Fibroblast of skin of left biceps (primary cell): ENCODE measurements around the gene NEURL2.

Source experiments
- DNase-seq, 2 experiments: peaks; one replicate each; pipeline ENCODE4 v3.0.0-alpha.2; 2013; ENCODE audit warnings: low read depth in 2 of 2

Gene NEURL2

DNA sequence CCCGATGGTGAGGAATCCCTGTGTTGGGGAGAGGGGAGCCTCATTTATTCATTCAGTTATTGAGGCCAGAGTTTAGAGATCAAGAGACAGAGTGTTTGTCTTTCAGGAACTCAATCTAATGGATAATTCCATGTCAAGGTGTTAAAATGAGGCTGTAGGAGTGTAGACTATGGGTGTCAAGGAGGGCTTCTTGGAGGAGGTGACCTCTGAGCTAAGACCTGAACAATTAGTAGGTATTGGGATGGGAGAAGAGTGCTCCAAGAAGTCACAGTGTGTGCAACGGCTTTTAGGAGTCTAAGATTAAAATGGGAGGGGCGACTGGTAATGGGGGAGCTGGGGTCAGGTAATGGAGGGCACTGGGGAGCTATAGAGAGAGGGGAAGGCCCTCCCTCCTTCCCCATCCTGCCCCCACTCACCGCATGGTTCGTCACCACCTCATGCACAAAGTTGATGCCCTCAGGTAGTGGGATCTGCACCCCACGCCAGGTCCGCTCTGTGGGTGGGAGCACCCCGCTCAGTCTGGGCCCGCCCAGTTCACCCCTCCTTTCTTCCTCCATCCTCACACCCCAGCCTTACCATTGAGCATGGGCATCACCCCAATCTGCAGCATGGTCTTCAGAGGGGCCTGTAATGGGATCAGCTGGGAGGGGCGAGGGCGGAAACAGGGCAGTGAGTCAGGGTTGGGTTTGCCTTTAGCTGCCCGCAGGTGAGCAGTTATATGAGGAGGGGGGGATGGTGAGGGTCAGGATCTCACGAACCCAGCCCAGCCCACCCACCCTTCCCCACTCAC is 8.2 kb upstream of the NEURL2 start:
- no peak for DNase-seq

DNA sequence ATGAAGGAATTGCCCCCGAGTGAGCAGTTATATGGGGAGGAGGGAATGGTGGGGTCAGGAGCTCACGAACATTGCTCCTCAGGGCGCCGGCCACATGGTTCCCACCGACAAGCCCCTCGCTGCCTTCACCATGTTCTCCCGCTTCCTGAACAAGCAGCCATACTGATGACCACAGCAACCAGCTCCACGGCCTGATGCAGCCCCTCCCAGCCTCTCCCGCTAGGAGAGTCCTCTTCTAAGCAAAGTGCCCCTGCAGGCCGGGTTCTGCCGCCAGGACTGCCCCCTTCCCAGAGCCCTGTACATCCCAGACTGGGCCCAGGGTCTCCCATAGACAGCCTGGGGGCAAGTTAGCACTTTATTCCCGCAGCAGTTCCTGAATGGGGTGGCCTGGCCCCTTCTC is 7.3 kb upstream of the NEURL2 start:
- DNase-seq = no peak

GRCh38 chr20:45897692-45898091 is 6.7 kb upstream of the NEURL2 start:
- DNase-seq = no peak

- DNase-seq = no peak
These were observed 6.3 kb upstream of the NEURL2 start for GRCh38 chr20:45897289-45897688.

- no peak for DNase-seq
These were observed 5.7 kb upstream of the NEURL2 start for GRCh38 chr20:45896641-45897161.

DNA sequence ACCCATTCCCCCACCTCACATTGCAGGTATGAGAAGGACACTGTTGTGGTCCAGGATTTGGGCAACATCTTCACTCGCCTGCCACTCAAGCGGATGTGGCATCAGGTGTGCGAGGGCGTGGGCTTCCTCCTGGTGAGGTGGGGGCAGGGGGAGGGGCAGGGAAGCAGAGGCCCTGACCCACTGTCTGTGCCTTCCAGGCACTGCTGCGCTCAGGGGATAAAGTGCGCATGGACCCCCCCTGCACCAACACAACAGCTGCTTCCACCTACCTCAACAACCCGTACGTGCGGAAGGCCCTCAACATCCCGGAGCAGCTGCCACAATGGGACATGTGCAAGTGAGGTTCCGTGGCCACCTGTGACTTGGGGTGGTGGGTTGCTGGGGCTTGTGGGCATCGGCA is 3.8 kb upstream of the NEURL2 start:
- DNase-seq = no peak

DNA sequence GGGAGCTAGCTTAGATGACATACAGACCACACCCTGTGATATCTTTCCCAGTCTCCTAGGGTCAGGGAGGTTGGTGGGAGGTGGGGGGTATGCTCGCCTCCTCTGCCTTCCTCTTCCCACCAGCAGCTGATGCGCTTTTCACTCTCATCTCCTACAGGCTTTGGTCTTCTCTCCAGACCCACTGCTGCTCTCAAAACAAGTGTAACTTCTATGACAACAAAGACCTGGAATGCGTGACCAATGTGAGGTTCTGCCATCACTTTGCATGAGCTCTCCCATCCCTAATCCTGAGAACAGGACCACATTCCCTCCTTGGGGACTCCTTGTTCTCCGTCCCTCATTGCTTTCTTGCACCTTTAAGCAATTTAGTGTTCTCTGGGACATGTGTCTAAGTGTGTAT is 2.8 kb upstream of the NEURL2 start:
- DNase-seq = no peak

- DNase-seq = no peak
These were observed 2.0 kb upstream of the NEURL2 start for GRCh38 chr20:45892828-45893500.

- no peak for DNase-seq
These were observed 1.2 kb upstream of the NEURL2 start for GRCh38 chr20:45892049-45892825.

- peak; percentile 40 to 45 for DNase-seq
These were observed 677 bp downstream of the NEURL2 start for GRCh38 chr20:45890077-45890984.

- no peak for DNase-seq
These were observed 2.3 kb downstream of the NEURL2 start for GRCh38 chr20:45888681-45889080.

DNA sequence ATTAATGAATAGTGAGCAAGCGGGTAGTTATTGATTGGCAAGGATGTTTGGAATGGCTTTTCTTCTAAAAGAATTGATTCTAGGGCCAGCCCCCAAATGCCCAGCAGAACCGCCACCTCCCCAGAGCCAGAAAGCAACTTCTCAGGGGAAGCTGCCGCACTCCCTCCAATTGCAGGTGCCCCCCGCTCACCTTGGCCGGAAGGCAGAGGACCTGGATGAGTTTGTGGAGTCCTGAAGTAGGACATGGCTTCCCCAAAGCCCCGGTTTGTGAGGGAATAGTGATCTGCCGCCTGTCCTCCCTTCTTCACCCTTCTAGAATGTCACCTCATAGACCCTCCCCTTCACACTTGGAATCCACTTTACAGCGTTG is 3.7 kb downstream of the NEURL2 start, which contains the start of gene SPATA25:
SPATA25 (minus strand) TSS at position 277 of the 370 bp plus-strand sequence; CDS start at position 245, 32 bp downstream.
- no peak for DNase-seq

- no peak for DNase-seq
These were observed 4.2 kb downstream of the NEURL2 start for GRCh38 chr20:45886590-45887345.

- DNase-seq = no peak
These were observed 7.9 kb downstream of the NEURL2 start for GRCh38 chr20:45883100-45883469.

DNA sequence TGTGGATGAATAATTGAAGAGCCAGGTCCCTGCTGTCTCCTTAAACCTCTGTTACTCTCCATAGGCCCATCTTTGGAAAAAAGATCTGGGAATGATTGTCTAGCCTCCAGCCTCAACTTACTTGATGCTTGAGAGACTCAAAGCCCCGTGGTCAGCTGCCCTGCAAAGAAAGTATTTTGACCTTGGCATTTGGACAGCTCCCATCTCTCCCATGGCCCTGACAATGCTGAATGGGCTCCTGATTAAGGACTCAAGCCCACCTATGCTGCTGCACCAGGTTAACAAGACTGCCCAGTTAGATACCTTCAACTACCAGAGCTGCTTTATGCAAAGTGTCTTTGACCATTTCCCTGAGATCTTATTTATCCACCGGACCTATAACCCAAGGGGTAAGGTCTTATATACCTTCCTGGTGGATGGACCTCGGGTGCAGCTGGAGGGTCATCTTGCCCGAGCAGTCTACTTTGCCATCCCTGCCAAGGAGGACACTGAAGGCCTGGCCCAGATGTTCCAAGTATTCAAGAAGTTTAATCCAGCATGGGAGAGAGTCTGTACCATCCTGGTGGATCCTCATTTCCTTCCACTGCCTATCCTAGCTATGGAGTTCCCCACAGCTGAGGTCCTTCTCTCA is 8.4 kb downstream of the NEURL2 start:
- no peak for DNase-seq

GRCh38 chr20:45880988-45881788 is 9.8 kb downstream of the NEURL2 start, which contains the start of gene ZSWIM1:
TSS of gene ZSWIM1 (plus strand) at chr20:45881227. CDS start at chr20:45882593, 1,366 bp downstream.
- peak; percentile 97 to 98 for DNase-seq

- DNase-seq = no peak
These were observed 12.8 kb downstream of the NEURL2 start for GRCh38 chr20:45878076-45878761.

GRCh38 chr20:45874576-45874975 is 16.4 kb downstream of the NEURL2 start:
- DNase-seq = no peak
